ENCODE results near the gene TMED9.
"Not testable (repeated sequence)": the region's sequence is repeated elsewhere in the genome, so short reads cannot be mapped to it uniquely, and the experiment has no call there.

Gene TMED9

GRCh38 chr5:177592010-177592834, at the start of gene TMED9:
TMED9 (plus strand) TSS chr5:177592203; CDS start chr5:177592215, 12 bp downstream.
- DNase-seq, result peak; percentile 28 to 90 (median 78)

- DNase-seq, result peak in 1 of 14 donors; percentile 20
Observed at GRCh38 chr5:177542816-177543465, 49.1 kb upstream of the TMED9 start.

GRCh38 chr5:177545487-177546257, 46.3 kb upstream of the TMED9 start:
- DNase-seq, result no peak

- DNase-seq, result peak in 4 of 14 donors; percentile 12 to 65 (median 39)
Observed at GRCh38 chr5:177546258-177546741, 45.7 kb upstream of the TMED9 start.

GRCh38 chr5:177547736-177548135, 44.3 kb upstream of the TMED9 start:
- DNase-seq, result no peak

- DNase-seq, result no peak
Observed at GRCh38 chr5:177548495-177548894, 43.5 kb upstream of the TMED9 start.

- DNase-seq, result no peak
Observed at GRCh38 chr5:177550122-177550521, 41.9 kb upstream of the TMED9 start.

GRCh38 chr5:177552839-177553455, 39.1 kb upstream of the TMED9 start:
- no peak for DNase-seq

- DNase-seq, result peak in 9 of 14 donors; percentile 18 to 69 (median 50)
Observed at GRCh38 chr5:177553671-177554429, 38.2 kb upstream of the TMED9 start.

GRCh38 chr5:177554474-177555111, 37.4 kb upstream of the TMED9 start, which contains the start of gene FAM193B:
FAM193B (minus strand) TSS chr5:177554563; CDS start chr5:177554458, 105 bp downstream.
- peak; percentile 57 to 94 (median 86) for DNase-seq

GRCh38 chr5:177555228-177555627, 36.8 kb upstream of the TMED9 start:
- no peak for DNase-seq

- no peak for DNase-seq
Observed at GRCh38 chr5:177555665-177556064, 36.3 kb upstream of the TMED9 start.

GRCh38 chr5:177557041-177557647, 34.9 kb upstream of the TMED9 start:
- no peak for DNase-seq

- no peak for DNase-seq
Observed at GRCh38 chr5:177557796-177558195, 34.2 kb upstream of the TMED9 start.

- DNase-seq, result not testable (repeated sequence)
Observed at GRCh38 chr5:177559446-177559941, 32.5 kb upstream of the TMED9 start.

- no peak for DNase-seq
Observed at GRCh38 chr5:177565046-177565445, 27.0 kb upstream of the TMED9 start.

GRCh38 chr5:177568326-177568725, 23.7 kb upstream of the TMED9 start:
- no peak for DNase-seq

- no peak for DNase-seq
Observed at GRCh38 chr5:177569894-177570293, 22.1 kb upstream of the TMED9 start.

- no peak for DNase-seq
Observed at GRCh38 chr5:177575488-177575887, 16.5 kb upstream of the TMED9 start.

GRCh38 chr5:177576169-177576568, 15.8 kb upstream of the TMED9 start:
- DNase-seq, result no peak
